Esophagus squamous epithelium (tissue), 5 donors: ENCODE results near the gene FIS1. TPM values are rescaled to one million over a fixed set of nuclear protein-coding genes. Genes with fewer than 3 reads are reported as not detected.
"Not testable (repeated sequence)": the region's sequence is repeated elsewhere in the genome, so short reads cannot be mapped to it uniquely, and the experiment has no call there.

Experiments
- DNase-seq: peaks from one replicate; lab custom pipeline; 2025; lab: John Stamatoyannopoulos, UW
- H3K27ac ChIP-seq, 4 donors: fragments of 200-600 bp; sonication (generic); one replicate each; pipeline ENCODE4 v1.5.1; 2016 to 2019; ENCODE audit warnings: mild to moderate bottlenecking in 1 of 4
- H3K27me3 ChIP-seq, 4 donors: fragments of 200-600 bp; sonication (generic); 1 replicate in 3 of 4; 2 replicates in 1 of 4; pipeline versions ENCODE4 v1.5.1 to v1.6.0; 2017 to 2021; ENCODE audit warnings: antibody characterized with exemption in 1 of 4
- H3K36me3 ChIP-seq, 3 donors: fragments of 200-600 bp; sonication (generic); one replicate each; pipeline ENCODE4 v1.5.1; 2016 to 2019
- H3K4me1 ChIP-seq, 3 donors: fragments of 200-600 bp; sonication (generic); one replicate each; pipeline ENCODE4 v1.5.1; 2017 to 2019
- H3K4me3 ChIP-seq, 4 donors: fragments of 200-600 bp; sonication (generic); 1 replicate in 3 of 4; 2 replicates in 1 of 4; pipeline ENCODE4 v1.5.1; 2016 to 2019; ENCODE audit warnings: mild to moderate bottlenecking in 2 of 4, moderate library complexity in 1 of 4
- H3K9me3 ChIP-seq, 3 donors: fragments of 200-600 bp; sonication (generic); one replicate each; pipeline ENCODE4 v1.5.1; 2016 to 2019
- CTCF ChIP-seq, 6 experiments: fragments of 450-650 bp in 4 of 6; fragments of 200-600 bp in 2 of 6; sonication (generic) in 2 of 6; IDR thresholded peaks; one replicate each; pipeline ENCODE4 v1.5.1; 2016 to 2019; ENCODE audit warnings: antibody characterized with exemption in 6 of 6, mild to moderate bottlenecking in 4 of 6, moderate library complexity in 4 of 6
- POLR2A ChIP-seq, 4 donors: fragments of 450-650 bp; IDR thresholded peaks; one replicate each; pipeline ENCODE4 v1.6.1; 2017; ENCODE audit warnings: antibody characterized with exemption in 4 of 4, mild to moderate bottlenecking in 4 of 4, moderate library complexity in 3 of 4
- WGBS, 2 donors: methylation state at CpG; one replicate each; pipeline ENCODE4 v1.1.5; 2018; 5-methylcytosine and 5-hydroxymethylcytosine counted together
- intact Hi-C: fragments of 100-400 bp; cut with DNase I; formaldehyde crosslinking; loops from one replicate; pipeline ENCODE4 v1.15.0; 2022
- total RNA-seq, 4 donors: library from RNA; depleted of rRNA; stranded (reverse); fragments of >200 nt; gene quantifications; one replicate each; pipeline ENCODE4 v1.1.0, GENCODE V29; 2016
- donor health status: DM: yes; HTN: yes; CAD: no.

Gene FIS1
- total RNA-seq, 4 donors from 2014 or later, result 127 to 233 (median 145) TPM

GRCh38 chr7:101288439-101288838 lies 43.6 kb upstream of the FIS1 start:
- Histone ChIP-seq H3K9me3 (no peaks in the 10 kb centered on the region), H3K27ac (no peak overlapping the region), H3K4me1 (peaks cover 0 to 5% (median 0%) of the 10 kb centered on the region in 3 donors), H3K36me3 (no peaks in the 10 kb centered on the region), H3K4me3 (no peak overlapping the region), H3K27me3 (peaks cover 0 to 51% (median 0%) of the 10 kb centered on the region in 4 donors)
- WGBS, 2 donors, result 87 to 89% methylated on average over 3 of the region's 3 CpGs
- no peak for DNase-seq
- intact Hi-C loops, result loop anchor here (10.0 kb wide), 1 partner anchor 144 kb away; no protein-coding TSS in a partner anchor
- TF ChIP-seq POLR2A (IDR thresholded peaks at IDR 0.05) (no peak), CTCF (IDR thresholded peaks at IDR 0.05) (no peak)

GRCh38 chr7:101287032-101287431 lies 42.2 kb upstream of the FIS1 start:
- no peak overlapping the region for H3K4me3 ChIP-seq
- no peak for DNase-seq
- no peaks in the 10 kb centered on the region for H3K36me3 ChIP-seq
- H3K27me3 ChIP-seq, result peaks cover 0 to 41% (median 0%) of the 10 kb centered on the region in 4 donors
- no peak overlapping the region for H3K27ac ChIP-seq
- no peak for TF ChIP-seq CTCF (IDR thresholded peaks at IDR 0.05)
- TF ChIP-seq POLR2A (IDR thresholded peaks at IDR 0.05), result no peak
- intact Hi-C loops, result loop anchor here (10.0 kb wide), 1 partner anchor 142 kb away; no protein-coding TSS in a partner anchor
- peaks cover 0 to 10% (median 0%) of the 10 kb centered on the region in 3 donors for H3K4me1 ChIP-seq
- no peaks in the 10 kb centered on the region for H3K9me3 ChIP-seq
- 21 to 80% methylated on average over 3 of the region's 6 CpGs for WGBS, 2 donors

- H3K4me1 ChIP-seq, H3K9me3 ChIP-seq, H3K36me3 ChIP-seq, DNase-seq, H3K4me3 ChIP-seq, H3K27ac ChIP-seq: not testable (repeated sequence)
- peaks cover 0 to 29% (median 0%) of the 10 kb centered on the region in 4 donors for H3K27me3 ChIP-seq
- WGBS, 2 donors, result 67% methylated on average over 3 of the region's 3 CpGs
- intact Hi-C loops, result loop anchor here (10.0 kb wide), 1 partner anchor 141 kb away; no protein-coding TSS in a partner anchor
Measured at GRCh38 chr7:101285880-101286279, 41.0 kb upstream of the FIS1 start.

GRCh38 chr7:101285171-101285570 lies 40.3 kb upstream of the FIS1 start:
- H3K4me3 ChIP-seq, result no peak overlapping the region
- H3K9me3 ChIP-seq, result no peaks in the 10 kb centered on the region
- H3K36me3 ChIP-seq, result no peaks in the 10 kb centered on the region
- peaks cover 0 to 28% (median 0%) of the 10 kb centered on the region in 4 donors for H3K27me3 ChIP-seq
- H3K4me1 ChIP-seq, result peaks cover 0 to 4% (median 0%) of the 10 kb centered on the region in 3 donors
- DNase-seq, result no peak
- WGBS, 2 donors, result 76% methylated on average over 9 of the region's 9 CpGs
- TF ChIP-seq CTCF (IDR thresholded peaks at IDR 0.05) (no peak), POLR2A (IDR thresholded peaks at IDR 0.05) (no peak)
- intact Hi-C loops, result loop anchor here (10.0 kb wide), 1 partner anchor 140 kb away; no protein-coding TSS in a partner anchor
- H3K27ac ChIP-seq, result no peak overlapping the region

GRCh38 chr7:101280912-101281311 lies 36.0 kb upstream of the FIS1 start:
- not testable (repeated sequence) for DNase-seq, H3K27ac ChIP-seq, H3K36me3 ChIP-seq, H3K4me1 ChIP-seq, H3K4me3 ChIP-seq, H3K9me3 ChIP-seq
- intact Hi-C loops, result loop anchor here (10.0 kb wide), 1 partner anchor 136 kb away; no protein-coding TSS in a partner anchor
- whole genome bisulfite sequencing, 2 donors, result 78 to 84% methylated on average over 4 to 7 of the region's 8 CpGs
- peaks cover 0 to 52% (median 0%) of the 10 kb centered on the region in 4 donors for H3K27me3 ChIP-seq

GRCh38 chr7:101278461-101279292 lies 33.8 kb upstream of the FIS1 start:
- H3K36me3 ChIP-seq, result no peaks in the 10 kb centered on the region
- no peaks in the 10 kb centered on the region for H3K9me3 ChIP-seq
- H3K27me3 ChIP-seq, result peaks cover 0 to 70% (median 0%) of the 10 kb centered on the region in 4 donors
- H3K4me1 ChIP-seq, result peaks cover 0 to 4% (median 0%) of the 10 kb centered on the region in 3 donors
- no peak overlapping the region for H3K4me3 ChIP-seq
- intact Hi-C loops, result no loop called here
- no peak overlapping the region for H3K27ac ChIP-seq
- 72 to 75% methylated on average over 24 of the region's 24 CpGs for WGBS, 2 donors
- TF ChIP-seq CTCF (IDR thresholded peaks at IDR 0.05) (no peak), POLR2A (IDR thresholded peaks at IDR 0.05) (no peak)
- DNase-seq, result no peak
